Fibroblast of villous mesenchyme (primary cell): ENCODE data around the gene RING1. TPM values are rescaled to one million over a fixed set of nuclear protein-coding genes. Genes with fewer than 3 reads are reported as not detected.
A peak's percentile ranks its signal among the peaks of the same experiment; 100 is the strongest.

ENCODE experiments used
- DNase-seq: peaks from one replicate; pipeline ENCODE4 v3.0.0-alpha.2; 2010; ENCODE audit warnings: low read depth
- H3K4me3 ChIP-seq: 2 replicates; pipeline ENCODE4 v1.5.1; 2011; ENCODE audit warnings: low read depth, mild to moderate bottlenecking, low read length
- total RNA-seq: library from RNA; depleted of rRNA; stranded (reverse); fragments of >200 nt; gene quantifications from 2 replicates; pipeline ENCODE4 v1.2.3, GENCODE V29; 2012
- TF ChIP-seq, protein P1 (sequence below): IDR thresholded peaks from 2 replicates; pipeline ENCODE4 v1.5.1; 2012; ENCODE audit warnings: low read depth, mild to moderate bottlenecking, low read length; ENCODE audit not compliant: insufficient read depth

Gene RING1
- 27.2 and 43.8 TPM in 2 replicates for total RNA-seq

GRCh38 chr6:33208091-33208967 is at the start of gene RING1:
Gene RING1, plus strand, starts transcription at chr6:33208500. Its CDS starts 323 bp downstream, at chr6:33208823.
- peak; percentile 74 for DNase-seq
- TF ChIP-seq, protein P1, sequence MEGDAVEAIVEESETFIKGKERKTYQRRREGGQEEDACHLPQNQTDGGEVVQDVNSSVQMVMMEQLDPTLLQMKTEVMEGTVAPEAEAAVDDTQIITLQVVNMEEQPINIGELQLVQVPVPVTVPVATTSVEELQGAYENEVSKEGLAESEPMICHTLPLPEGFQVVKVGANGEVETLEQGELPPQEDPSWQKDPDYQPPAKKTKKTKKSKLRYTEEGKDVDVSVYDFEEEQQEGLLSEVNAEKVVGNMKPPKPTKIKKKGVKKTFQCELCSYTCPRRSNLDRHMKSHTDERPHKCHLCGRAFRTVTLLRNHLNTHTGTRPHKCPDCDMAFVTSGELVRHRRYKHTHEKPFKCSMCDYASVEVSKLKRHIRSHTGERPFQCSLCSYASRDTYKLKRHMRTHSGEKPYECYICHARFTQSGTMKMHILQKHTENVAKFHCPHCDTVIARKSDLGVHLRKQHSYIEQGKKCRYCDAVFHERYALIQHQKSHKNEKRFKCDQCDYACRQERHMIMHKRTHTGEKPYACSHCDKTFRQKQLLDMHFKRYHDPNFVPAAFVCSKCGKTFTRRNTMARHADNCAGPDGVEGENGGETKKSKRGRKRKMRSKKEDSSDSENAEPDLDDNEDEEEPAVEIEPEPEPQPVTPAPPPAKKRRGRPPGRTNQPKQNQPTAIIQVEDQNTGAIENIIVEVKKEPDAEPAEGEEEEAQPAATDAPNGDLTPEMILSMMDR = no peak
- H3K4me3 ChIP-seq = peak within 1 kb of the TSS; percentile 83

- DNase-seq = no peak
- no peak overlapping the region for H3K4me3 ChIP-seq
- TF ChIP-seq, protein P1 = no peak
These were observed 48.2 kb upstream of the RING1 start for GRCh38 chr6:33160096-33160495.

DNA sequence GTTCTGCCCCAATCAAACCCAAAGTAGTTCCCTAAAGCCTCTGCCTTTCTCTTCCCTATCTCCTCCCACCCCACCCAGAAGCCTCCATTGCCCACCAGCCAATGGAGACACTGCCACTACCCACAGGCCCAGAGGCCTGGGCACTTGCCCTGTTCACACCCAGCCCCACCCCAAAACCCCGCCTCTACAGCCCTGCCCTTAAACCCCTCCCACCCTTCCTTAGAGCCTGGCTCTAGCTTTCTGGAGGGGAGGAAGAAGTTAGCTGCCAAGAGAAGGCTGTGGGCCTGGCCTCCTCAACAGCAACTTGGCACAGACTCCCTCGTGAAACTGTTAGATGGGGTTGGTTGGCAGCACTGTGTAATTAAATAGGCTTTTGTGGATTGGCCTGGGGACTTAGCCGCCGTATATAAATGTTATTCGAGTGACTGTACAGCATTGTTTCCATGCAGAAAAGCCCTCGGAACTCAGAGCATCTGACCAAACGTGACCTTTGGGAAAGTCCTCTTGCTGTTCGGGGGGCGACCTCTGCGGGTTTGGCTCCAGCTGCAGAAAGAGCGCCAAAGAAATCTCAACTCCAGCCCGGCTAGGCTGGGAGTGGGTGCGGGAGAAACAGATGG is 47.5 kb upstream of the RING1 start:
- TF ChIP-seq, protein P1 = no peak
- peak; percentile 55 for DNase-seq
- H3K4me3 ChIP-seq = no peak overlapping the region

DNA sequence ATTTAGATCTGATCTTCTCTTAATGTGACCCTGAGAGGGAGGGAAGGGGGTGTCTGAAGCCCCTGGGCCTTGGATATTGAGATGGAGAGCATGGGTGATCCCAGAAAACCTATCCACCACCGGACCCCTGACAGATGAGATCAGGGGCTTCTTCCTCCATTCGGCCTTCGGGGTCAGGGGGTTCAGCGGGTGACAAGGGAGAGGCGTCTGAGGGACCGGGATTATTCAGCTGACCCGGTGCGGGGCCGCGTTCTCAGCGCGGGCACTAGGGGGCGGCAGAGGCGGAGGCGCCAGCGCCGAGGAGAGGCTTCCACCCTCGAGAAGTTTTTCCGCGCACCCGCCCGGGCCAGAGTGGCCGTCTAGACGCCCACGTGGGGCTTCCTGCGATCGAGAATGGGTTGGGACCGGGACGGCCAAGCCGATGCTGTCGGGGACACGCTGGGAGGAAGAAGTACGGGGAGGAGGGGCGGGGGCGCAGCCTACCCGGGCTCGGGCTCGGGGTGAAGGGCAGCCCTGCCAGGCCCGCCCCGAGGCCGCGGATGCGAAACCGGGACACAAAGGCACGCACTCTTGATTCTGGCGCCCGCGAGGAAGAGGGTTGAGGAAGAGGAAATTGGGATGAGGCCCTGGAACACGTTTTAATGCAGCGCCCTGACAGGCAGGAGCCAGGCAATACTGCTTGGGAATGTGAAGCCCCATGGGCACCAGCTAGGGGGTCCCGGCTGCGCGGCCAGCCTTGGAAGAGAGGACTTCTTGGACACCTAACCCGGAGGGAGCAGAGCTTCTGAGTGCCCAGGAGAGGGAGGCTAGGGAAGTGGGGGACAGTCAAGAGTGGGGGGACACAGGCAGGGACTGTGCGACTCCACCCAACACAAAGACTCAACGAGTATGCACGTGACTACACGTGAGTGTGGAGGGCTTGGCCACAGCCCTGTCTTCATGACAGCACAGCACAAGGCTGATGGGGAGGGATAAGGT is 46.7 kb upstream of the RING1 start:
- DNase-seq = peak; percentile 54
- peak overlapping the region; percentile 55 for H3K4me3 ChIP-seq
- TF ChIP-seq, protein P1 = peak; percentile 94

DNA sequence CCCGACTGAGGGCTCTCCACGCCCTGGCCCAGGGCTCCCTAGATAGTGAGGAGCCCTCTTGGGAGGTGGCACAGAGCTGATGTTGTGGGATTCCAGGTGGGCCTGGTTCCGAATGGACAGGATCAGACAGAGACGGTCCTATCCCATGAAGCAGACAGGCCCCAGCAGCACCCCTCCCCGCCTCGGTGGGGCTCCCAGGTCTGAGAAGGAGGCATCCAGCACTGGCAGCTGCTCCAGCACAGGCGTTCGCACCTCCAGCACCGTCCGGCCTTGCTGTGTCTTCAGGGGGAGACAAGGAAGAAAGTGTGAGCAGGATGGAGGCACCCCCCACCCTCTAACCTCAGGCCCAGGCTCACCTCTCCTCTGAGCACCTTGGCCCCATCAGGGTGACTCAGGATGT is 44.8 kb upstream of the RING1 start:
- no peak overlapping the region for H3K4me3 ChIP-seq
- TF ChIP-seq, protein P1 = no peak
- DNase-seq = no peak

GRCh38 chr6:33164176-33164575 is 44.1 kb upstream of the RING1 start:
- no peak overlapping the region for H3K4me3 ChIP-seq
- TF ChIP-seq, protein P1 = no peak
- no peak for DNase-seq
